T-cell (primary cell): Measurements from ENCODE around the gene RAPGEF1. TPM values are rescaled to one million over a fixed set of nuclear protein-coding genes. Genes with fewer than 3 reads are reported as not detected.

ENCODE experiments used
- ATAC-seq, 4 experiments: fragments of 200-7000 bp in 3 of 4; fragments of 150-1000 bp in 1 of 4; cut with Tn5 transposase; replicated peaks in 1 of 4; 1 replicate in 3 of 4; 2 replicates in 1 of 4; pipeline ENCODE4 v1.10.0; 2021; ENCODE audit warnings: moderate library complexity in 3 of 4, mild to moderate bottlenecking in 2 of 4, moderate number of reproducible peaks in 1 of 4
- CTCF ChIA-PET, 2 donors: fragments of 300-600 bp; sonication (Branson Sonifier 250); formaldehyde crosslinking; loops; one replicate each; lab custom pipeline; 2022; ENCODE audit warnings: antibody characterized with exemption in 2 of 2; lab: Charles Lee
- POLR2A ChIA-PET, 2 donors: fragments of 300-600 bp; sonication (Branson Sonifier 250); formaldehyde crosslinking; loops; one replicate each; lab custom pipeline; 2022; ENCODE audit warnings: antibody characterized with exemption in 2 of 2; lab: Charles Lee
- DNase-seq, 35 experiments: peaks; one replicate each; pipeline versions ENCODE4 v3.0.0 to v3.0.0-alpha.2; 2013 to 2023
- H3K27ac ChIP-seq: one replicate; pipeline ENCODE4 v1.5.1; 2013; ENCODE audit warnings: low read length
- H3K27me3 ChIP-seq, 2 experiments: replicated peaks in 1 of 2; 1 replicate in 1 of 2; 2 replicates in 1 of 2; pipeline versions ENCODE4 v1.6.1 to v1.7.0; 2013; ENCODE audit warnings: low read length in 1 of 2, mixed read lengths in 1 of 2; ENCODE audit not compliant: control insufficient read depth in 2 of 2, insufficient read depth in 2 of 2; ENCODE audit errors: extremely low read depth in 1 of 2
- H3K36me3 ChIP-seq, 2 donors: 1 replicate in 1 of 2; 2 replicates in 1 of 2; pipeline versions ENCODE4 v1.6.1 to v1.7.0; 2013; ENCODE audit warnings: low read length in 1 of 2; ENCODE audit not compliant: control insufficient read depth in 2 of 2, insufficient read depth in 1 of 2; ENCODE audit errors: extremely low read depth in 1 of 2
- H3K4me1 ChIP-seq, 2 experiments: 1 replicate in 1 of 2; 2 replicates in 1 of 2; pipeline versions ENCODE4 v1.6.1 to v1.7.0; 2013; ENCODE audit warnings: low read length in 2 of 2, mixed read lengths in 1 of 2; ENCODE audit not compliant: insufficient read depth in 2 of 2, control insufficient read depth in 1 of 2; ENCODE audit errors: extremely low read depth in 1 of 2
- H3K4me3 ChIP-seq, 2 donors: 1 replicate in 1 of 2; 2 replicates in 1 of 2; pipeline versions ENCODE4 v1.5.1 to v1.7.0; 2013; ENCODE audit warnings: mild to moderate bottlenecking in 2 of 2, low read length in 1 of 2, moderate library complexity in 1 of 2; ENCODE audit not compliant: control insufficient read depth in 1 of 2; ENCODE audit errors: extremely low read depth in 1 of 2
- H3K9me3 ChIP-seq: 2 replicates; pipeline ENCODE4 v1.7.0; 2013
- H3K27ac Mint-ChIP-seq, 2 donors: one replicate each; pipeline ENCODE4 v1.8.0; 2020 to 2021; ENCODE audit warnings: mild to moderate bottlenecking in 2 of 2, mixed read lengths in 2 of 2
- H3K27me3 Mint-ChIP-seq, 2 donors: one replicate each; pipeline ENCODE4 v1.8.0; 2021 to 2022; ENCODE audit warnings: mixed read lengths in 2 of 2
- H3K36me3 Mint-ChIP-seq: one replicate; pipeline ENCODE4 v1.8.0; 2021; ENCODE audit warnings: mixed read lengths
- H3K4me1 Mint-ChIP-seq, 3 donors: one replicate each; pipeline ENCODE4 v1.8.0; 2020 to 2022; ENCODE audit warnings: mixed read lengths in 3 of 3, mild to moderate bottlenecking in 1 of 3
- H3K4me3 Mint-ChIP-seq, 3 donors: one replicate each; pipeline ENCODE4 v1.8.0; 2020 to 2022; ENCODE audit warnings: mild to moderate bottlenecking in 3 of 3, mixed read lengths in 3 of 3, moderate library complexity in 3 of 3
- H3K9me3 Mint-ChIP-seq, 3 donors: one replicate each; pipeline ENCODE4 v1.8.0; 2020 to 2022; ENCODE audit warnings: mixed read lengths in 3 of 3
- whole genome bisulfite sequencing: methylation state at CpG from one replicate; pipeline ENCODE4 v1.1.5; 2013; ENCODE audit warnings: missing lambda C conversion rate; ENCODE audit not compliant: insufficient coverage; 5-methylcytosine and 5-hydroxymethylcytosine counted together
- total RNA-seq, 35 experiments: library from RNA in 6 of 35; stranded (reverse) in 6 of 35; fragments of 120-200 nt in 1 of 35; gene quantifications; one replicate each; pipeline versions ENCODE4 v1.2.1 to v1.2.4 and lab custom pipeline; 2013 to 2026

The RAPGEF1 gene
- total RNA-seq, 5 donors from 2014 or later (not counting 1 experiment from before 2014, with no cell fraction given): 97.9 to 167 (median 139) TPM

- ChIA-PET POLR2A (no interaction called here), CTCF (interaction anchor here in 1 of 2 donors (0.5 kb wide), 1 partner anchor 21 kb away, joined by 4 read pairs; no protein-coding TSS in a partner anchor)
- Mint-ChIP-seq H3K4me3 (no peak overlapping the region), H3K4me1 (peaks cover 0 to 3% (median 3%) of the 10 kb centered on the region in 3 donors), H3K27ac (no peak overlapping the region), H3K9me3 (no peaks in the 10 kb centered on the region), H3K27me3 (no peaks in the 10 kb centered on the region), H3K36me3 (peaks cover 61% of the 10 kb centered on the region)
- ATAC-seq (no peak), DNase-seq (no peak)
- no peaks in the 10 kb centered on the region for H3K9me3 ChIP-seq
- peaks cover 17 to 79% of the 10 kb centered on the region in 2 donors for H3K36me3 ChIP-seq
- H3K4me1 ChIP-seq: no peaks in the 10 kb centered on the region
- H3K4me3 ChIP-seq: no peak overlapping the region
- H3K27me3 ChIP-seq: no peaks in the 10 kb centered on the region
- 91% methylated on average over 4 of the region's 8 CpGs for WGBS
- H3K27ac ChIP-seq: no peak overlapping the region
Measured at GRCh38 chr9:131613921-131614320, 126.0 kb downstream of the RAPGEF1 start.

- DNase-seq: no peak
- no peaks in the 10 kb centered on the region for H3K27me3 Mint-ChIP-seq
- CTCF ChIA-PET: interaction anchor here in 1 of 2 donors (0.5 kb wide), 1 partner anchor 144 kb away, joined by 4 read pairs; no protein-coding TSS in a partner anchor
- H3K36me3 ChIP-seq: peaks cover 10 to 78% of the 10 kb centered on the region in 2 donors
- POLR2A ChIA-PET: no interaction called here
- ATAC-seq: no peak
- H3K4me3 ChIP-seq: no peak overlapping the region
- H3K4me1 ChIP-seq: no peaks in the 10 kb centered on the region
- 99% methylated on average over 7 of the region's 7 CpGs for WGBS
- peaks cover 55% of the 10 kb centered on the region for H3K36me3 Mint-ChIP-seq
- H3K27ac ChIP-seq: no peak overlapping the region
- peaks cover 0 to 3% (median 0%) of the 10 kb centered on the region in 3 donors for H3K4me1 Mint-ChIP-seq
- H3K27ac Mint-ChIP-seq: no peak overlapping the region
- no peaks in the 10 kb centered on the region for H3K9me3 Mint-ChIP-seq
- H3K27me3 ChIP-seq: no peaks in the 10 kb centered on the region
- no peaks in the 10 kb centered on the region for H3K9me3 ChIP-seq
- H3K4me3 Mint-ChIP-seq: no peak overlapping the region
Measured at GRCh38 chr9:131612851-131613250, 127.0 kb downstream of the RAPGEF1 start.

- 96% methylated on average over 2 of the region's 11 CpGs for WGBS
- H3K4me3 Mint-ChIP-seq: no peak overlapping the region
- no peaks in the 10 kb centered on the region for H3K27me3 Mint-ChIP-seq
- CTCF ChIA-PET: interaction anchor here in 1 of 2 donors (1.6 kb wide), 1 partner anchor 16 kb away, joined by 4 read pairs; no protein-coding TSS in a partner anchor
- H3K27ac ChIP-seq: no peak overlapping the region
- H3K4me1 Mint-ChIP-seq: peaks cover 0 to 3% (median 0%) of the 10 kb centered on the region in 3 donors
- DNase-seq (no peak), ATAC-seq (no peak)
- H3K4me1 ChIP-seq: no peaks in the 10 kb centered on the region
- H3K4me3 ChIP-seq: no peak overlapping the region
- no peaks in the 10 kb centered on the region for H3K9me3 ChIP-seq
- H3K27me3 ChIP-seq: no peaks in the 10 kb centered on the region
- no peaks in the 10 kb centered on the region for H3K9me3 Mint-ChIP-seq
- POLR2A ChIA-PET: no interaction called here
- H3K27ac Mint-ChIP-seq: no peak overlapping the region
- peaks cover 61% of the 10 kb centered on the region for H3K36me3 Mint-ChIP-seq
- peaks cover 10 to 77% of the 10 kb centered on the region in 2 donors for H3K36me3 ChIP-seq
Measured at GRCh38 chr9:131611586-131612315, 128.1 kb downstream of the RAPGEF1 start.

- H3K36me3 Mint-ChIP-seq: peaks cover 53% of the 10 kb centered on the region
- no peak overlapping the region for H3K27ac Mint-ChIP-seq
- H3K9me3 Mint-ChIP-seq: no peaks in the 10 kb centered on the region
- Histone ChIP-seq H3K4me1 (no peaks in the 10 kb centered on the region), H3K27ac (no peak overlapping the region), H3K9me3 (no peaks in the 10 kb centered on the region), H3K36me3 (peaks cover 13 to 78% of the 10 kb centered on the region in 2 donors), H3K4me3 (no peak overlapping the region), H3K27me3 (no peaks in the 10 kb centered on the region)
- DNase-seq (no peak), ATAC-seq (no peak)
- ChIA-PET CTCF (interaction anchor here in 1 of 2 donors (1.6 kb wide), 1 partner anchor 18 kb away, joined by 4 read pairs; no protein-coding TSS in a partner anchor), POLR2A (no interaction called here)
- no peak overlapping the region for H3K4me3 Mint-ChIP-seq
- H3K27me3 Mint-ChIP-seq: no peaks in the 10 kb centered on the region
- WGBS: 90% methylated on average over 7 of the region's 7 CpGs
- H3K4me1 Mint-ChIP-seq: peaks cover 0 to 3% (median 0%) of the 10 kb centered on the region in 3 donors
Measured at GRCh38 chr9:131610231-131610761, 129.6 kb downstream of the RAPGEF1 start.

DNA sequence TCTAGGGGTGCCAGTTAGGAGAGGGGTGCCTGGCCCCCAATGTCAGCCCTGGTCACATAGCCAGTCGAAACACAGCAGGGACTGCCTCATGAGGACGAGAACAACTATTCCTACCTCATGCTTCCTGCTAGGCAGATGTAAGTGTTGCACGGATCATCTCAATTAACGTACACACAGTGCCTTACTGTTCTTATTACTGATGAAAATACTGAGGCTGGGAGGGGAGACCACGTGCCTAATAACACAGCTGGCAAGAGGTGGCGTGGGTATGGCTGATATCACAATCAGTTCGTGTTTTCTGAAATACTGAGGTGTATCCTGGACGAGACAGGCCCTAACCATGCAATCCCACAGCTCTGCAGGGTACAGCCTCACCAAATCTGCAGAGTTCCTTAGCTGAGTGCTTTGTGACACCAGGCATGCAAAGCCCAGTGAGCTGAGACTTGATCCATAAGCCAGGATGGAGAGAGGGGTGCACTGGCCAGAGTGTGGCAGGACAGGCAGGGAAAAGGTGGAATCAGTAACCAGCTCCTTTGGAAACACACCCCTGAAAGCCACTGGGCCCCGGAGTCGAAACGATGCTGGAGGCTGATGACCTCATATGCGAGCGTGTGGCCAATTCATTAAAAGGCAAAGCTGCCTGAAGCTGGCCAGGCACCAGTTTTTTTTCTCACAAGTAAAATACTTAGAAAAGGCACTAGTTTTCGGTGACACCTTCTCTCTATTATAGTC lies 130.6 kb downstream of the RAPGEF1 start:
- ATAC-seq: no peak

GRCh38 chr9:131608493-131609037 lies 131.3 kb downstream of the RAPGEF1 start:
- H3K27me3 Mint-ChIP-seq: no peaks in the 10 kb centered on the region
- H3K4me1 ChIP-seq: no peaks in the 10 kb centered on the region
- no peaks in the 10 kb centered on the region for H3K9me3 Mint-ChIP-seq
- no peaks in the 10 kb centered on the region for H3K27me3 ChIP-seq
- POLR2A ChIA-PET: no interaction called here
- no peak overlapping the region for H3K4me3 Mint-ChIP-seq
- H3K4me1 Mint-ChIP-seq: peaks cover 0 to 3% (median 0%) of the 10 kb centered on the region in 3 donors
- H3K36me3 ChIP-seq: peaks cover 19 to 81% of the 10 kb centered on the region in 2 donors
- WGBS: 96% methylated on average over 5 of the region's 12 CpGs
- CTCF ChIA-PET: no interaction called here
- no peak overlapping the region for H3K27ac Mint-ChIP-seq
- no peak overlapping the region for H3K27ac ChIP-seq
- peaks cover 55% of the 10 kb centered on the region for H3K36me3 Mint-ChIP-seq
- H3K9me3 ChIP-seq: no peaks in the 10 kb centered on the region
- ATAC-seq: no peak
- DNase-seq: no peak
- H3K4me3 ChIP-seq: no peak overlapping the region

More for the DNA sequence above, 130.6 kb downstream of the RAPGEF1 start:
- no peak for DNase-seq
- CTCF ChIA-PET: no interaction called here
- Histone ChIP-seq H3K36me3 (peaks cover 15 to 79% of the 10 kb centered on the region in 2 donors), H3K27me3 (no peaks in the 10 kb centered on the region), H3K9me3 (no peaks in the 10 kb centered on the region), H3K4me3 (no peak overlapping the region), H3K4me1 (no peaks in the 10 kb centered on the region), H3K27ac (no peak overlapping the region)
- peaks cover 0 to 3% (median 0%) of the 10 kb centered on the region in 3 donors for H3K4me1 Mint-ChIP-seq
- H3K27ac Mint-ChIP-seq: no peak overlapping the region
- no peak overlapping the region for H3K4me3 Mint-ChIP-seq
- no peaks in the 10 kb centered on the region for H3K9me3 Mint-ChIP-seq
- WGBS: 92% methylated on average over 5 of the region's 14 CpGs
- H3K27me3 Mint-ChIP-seq: no peaks in the 10 kb centered on the region
- POLR2A ChIA-PET: no interaction called here
- peaks cover 55% of the 10 kb centered on the region for H3K36me3 Mint-ChIP-seq
